ENCODE measurements around the gene BNIP5.

Gene BNIP5

GRCh38 chr6:36362551-36363370, 26.1 kb upstream of the BNIP5 start:
- Histone ChIP-seq H3K4me1 (ENCODE audit: low read length) (peaks cover 45% of the 10 kb centered on the region), H3K36me3 (replicated peaks; ENCODE audit: low read depth, low read length) (no peaks in the 10 kb centered on the region), H3K27ac (ENCODE audit: low read length) (no peak overlapping the region), H4K20me1 (ENCODE audit: insufficient read depth, low read length) (no peaks in the 10 kb centered on the region), H3K9me3 (ENCODE audit: insufficient read depth, low read length) (no peaks in the 10 kb centered on the region), H3K9ac (ENCODE audit: low read length) (no peak overlapping the region), H3K4me2 (ENCODE audit: low read length) (no peak overlapping the region), H3K4me3 (ENCODE audit: low read length) (no peak overlapping the region), H3K27me3 (ENCODE audit: low read depth, low read length) (no peaks in the 10 kb centered on the region), H2AFZ (ENCODE audit: low read depth, low read length) (no peak overlapping the region), H3K79me2 (ENCODE audit: low read length) (no peaks in the 10 kb centered on the region)
- TF ChIP-seq CTCF (IDR thresholded peaks at IDR 0.05; ENCODE audit: low read depth, low read length): no peak
- no peak for TF ChIP-seq EZH2phosphoT487 (IDR thresholded peaks at IDR 0.05; ENCODE audit: low read depth)

DNA sequence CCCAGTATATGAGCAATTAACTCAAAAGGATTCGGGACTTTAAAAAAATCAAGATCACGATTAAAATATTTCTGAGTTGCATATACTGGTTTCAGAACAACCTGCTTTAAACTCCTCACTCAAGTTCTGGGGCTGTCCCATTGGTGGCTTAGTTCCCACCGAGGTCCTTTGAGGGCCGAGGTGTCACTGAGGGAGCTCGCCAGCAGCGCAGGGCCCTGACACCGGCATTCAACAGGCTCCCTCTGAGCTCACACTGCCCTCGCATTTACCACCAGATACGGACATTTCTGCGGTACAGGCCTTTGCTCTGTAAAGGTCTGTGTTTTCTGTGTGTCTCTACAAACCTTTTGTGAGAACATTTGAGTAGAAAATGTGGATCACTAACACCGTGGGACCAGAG, 24.4 kb upstream of the BNIP5 start:
- no peak overlapping the region for H3K4me3 ChIP-seq (ENCODE audit: low read length)
- H3K9ac ChIP-seq (ENCODE audit: low read length): no peak overlapping the region
- H3K4me2 ChIP-seq (ENCODE audit: low read length): peak overlapping the region; percentile 60
- H3K79me2 ChIP-seq (ENCODE audit: low read length): no peaks in the 10 kb centered on the region
- H3K36me3 ChIP-seq (replicated peaks; ENCODE audit: low read depth, low read length): no peaks in the 10 kb centered on the region
- H3K27me3 ChIP-seq (ENCODE audit: low read depth, low read length): no peaks in the 10 kb centered on the region
- H3K9me3 ChIP-seq (ENCODE audit: insufficient read depth, low read length): no peaks in the 10 kb centered on the region
- H3K4me1 ChIP-seq (ENCODE audit: low read length): peaks cover 32% of the 10 kb centered on the region
- 0 out of 2 replicates have a peak overlapping the region, but pooled peaks have one; percentile 76 for H2AFZ ChIP-seq (ENCODE audit: low read depth, low read length)
- no peaks in the 10 kb centered on the region for H4K20me1 ChIP-seq (ENCODE audit: insufficient read depth, low read length)
- TF ChIP-seq EZH2phosphoT487 (IDR thresholded peaks at IDR 0.05; ENCODE audit: low read depth): no peak
- no peak for TF ChIP-seq CTCF (IDR thresholded peaks at IDR 0.05; ENCODE audit: low read depth, low read length)
- no peak overlapping the region for H3K27ac ChIP-seq (ENCODE audit: low read length)

DNA sequence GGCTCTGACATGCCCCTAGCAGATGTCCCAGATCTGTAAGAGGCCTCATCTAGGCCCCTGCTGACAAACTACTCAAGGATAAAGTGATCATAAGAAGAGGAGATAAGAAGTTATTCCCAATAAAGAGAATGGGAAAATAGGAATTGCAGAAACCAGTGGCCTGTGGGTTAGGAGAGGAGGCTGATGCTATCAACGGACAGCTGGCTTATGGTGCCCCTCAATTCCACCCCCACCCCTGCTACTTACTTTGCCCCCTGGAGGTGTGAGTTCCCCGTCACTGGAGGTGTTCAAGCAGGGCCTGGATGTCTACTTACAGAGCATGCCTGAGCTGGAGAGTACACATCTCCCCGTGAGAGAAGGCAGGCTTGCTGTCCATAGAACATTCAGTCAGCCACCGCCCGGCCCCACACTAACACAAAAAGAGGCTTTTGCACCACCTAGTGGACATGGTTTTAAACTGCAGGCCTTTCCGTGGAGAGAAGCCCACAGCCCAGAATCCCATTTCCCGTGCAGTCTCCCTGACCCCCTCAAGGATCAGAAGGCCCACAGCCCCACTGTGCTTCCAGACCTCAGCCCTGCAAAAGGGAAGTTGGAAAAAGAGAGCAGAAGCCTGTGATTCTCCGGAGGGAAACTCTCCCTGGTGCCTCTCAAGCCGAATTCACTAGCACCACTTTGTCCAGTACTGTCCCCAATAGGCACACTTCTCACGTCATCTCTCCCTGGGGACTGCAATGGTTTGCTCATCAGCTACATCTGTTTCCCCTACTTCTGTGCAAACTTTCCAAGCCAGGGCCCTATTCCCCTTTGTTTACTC, 23.8 kb upstream of the BNIP5 start:
- Histone ChIP-seq H3K27ac (ENCODE audit: low read length) (no peak overlapping the region), H3K4me1 (ENCODE audit: low read length) (peaks cover 28% of the 10 kb centered on the region), H4K20me1 (ENCODE audit: insufficient read depth, low read length) (no peaks in the 10 kb centered on the region), H3K79me2 (ENCODE audit: low read length) (no peaks in the 10 kb centered on the region), H2AFZ (ENCODE audit: low read depth, low read length) (peak overlapping the region; percentile 86; the same call in 1 of the 2 replicates), H3K4me3 (ENCODE audit: low read length) (peak overlapping the region; percentile 47), H3K27me3 (ENCODE audit: low read depth, low read length) (no peaks in the 10 kb centered on the region), H3K9me3 (ENCODE audit: insufficient read depth, low read length) (no peaks in the 10 kb centered on the region), H3K4me2 (ENCODE audit: low read length) (peak overlapping the region; percentile 60), H3K9ac (ENCODE audit: low read length) (no peak overlapping the region), H3K36me3 (replicated peaks; ENCODE audit: low read depth, low read length) (no peaks in the 10 kb centered on the region)
- TF ChIP-seq CTCF (IDR thresholded peaks at IDR 0.05; ENCODE audit: low read depth, low read length): peak; percentile 94
- no peak for TF ChIP-seq EZH2phosphoT487 (IDR thresholded peaks at IDR 0.05; ENCODE audit: low read depth)
